Measurements from ENCODE around the gene GHRH.

- TF ChIP-seq, protein P1, sequence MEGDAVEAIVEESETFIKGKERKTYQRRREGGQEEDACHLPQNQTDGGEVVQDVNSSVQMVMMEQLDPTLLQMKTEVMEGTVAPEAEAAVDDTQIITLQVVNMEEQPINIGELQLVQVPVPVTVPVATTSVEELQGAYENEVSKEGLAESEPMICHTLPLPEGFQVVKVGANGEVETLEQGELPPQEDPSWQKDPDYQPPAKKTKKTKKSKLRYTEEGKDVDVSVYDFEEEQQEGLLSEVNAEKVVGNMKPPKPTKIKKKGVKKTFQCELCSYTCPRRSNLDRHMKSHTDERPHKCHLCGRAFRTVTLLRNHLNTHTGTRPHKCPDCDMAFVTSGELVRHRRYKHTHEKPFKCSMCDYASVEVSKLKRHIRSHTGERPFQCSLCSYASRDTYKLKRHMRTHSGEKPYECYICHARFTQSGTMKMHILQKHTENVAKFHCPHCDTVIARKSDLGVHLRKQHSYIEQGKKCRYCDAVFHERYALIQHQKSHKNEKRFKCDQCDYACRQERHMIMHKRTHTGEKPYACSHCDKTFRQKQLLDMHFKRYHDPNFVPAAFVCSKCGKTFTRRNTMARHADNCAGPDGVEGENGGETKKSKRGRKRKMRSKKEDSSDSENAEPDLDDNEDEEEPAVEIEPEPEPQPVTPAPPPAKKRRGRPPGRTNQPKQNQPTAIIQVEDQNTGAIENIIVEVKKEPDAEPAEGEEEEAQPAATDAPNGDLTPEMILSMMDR (IDR thresholded peaks at IDR 0.05 in 2 of 3, conservative IDR thresholded peaks at IDR 0.05 in 1 of 3; ENCODE audit: borderline replicate concordance in 1 of 3, insufficient read depth in 1 of 3, low read depth in 2 of 3, low read length in 2 of 3), result no peak
- no peak for TF ChIP-seq FOSL1 (IDR thresholded peaks at IDR 0.05; ENCODE audit: low read depth)
- no peak for TF ChIP-seq EZH2 (IDR thresholded peaks at IDR 0.05)
- TF ChIP-seq, protein P2, sequence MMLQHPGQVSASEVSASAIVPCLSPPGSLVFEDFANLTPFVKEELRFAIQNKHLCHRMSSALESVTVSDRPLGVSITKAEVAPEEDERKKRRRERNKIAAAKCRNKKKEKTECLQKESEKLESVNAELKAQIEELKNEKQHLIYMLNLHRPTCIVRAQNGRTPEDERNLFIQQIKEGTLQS (IDR thresholded peaks at IDR 0.05), result no peak
These were observed 30.1 kb upstream of the GHRH start for GRCh38 chr20:37291724-37292126.

Measured in HCT116 (cell line).